A549 (cell line): Measurements from ENCODE around the gene SPOP. TPM values are rescaled to one million over a fixed set of nuclear protein-coding genes. Genes with fewer than 3 reads are reported as not detected.

Experiments used
- ATAC-seq, 2 experiments: fragments of 200-7000 bp in 1 of 2; fragments of >200 bp in 1 of 2; cut with Nextera tagmentation in 1 of 2; cut with Tn5 transposase in 1 of 2; 3 replicates each; pipeline versions ENCODE4 v1.8.0 to v1.9.1; 2018 to 2020; ENCODE audit warnings: mild to moderate bottlenecking in 1 of 2, moderate library complexity in 1 of 2
- CTCF ChIA-PET: fragments of 300-600 bp; sonication (Branson Sonifier 250); formaldehyde crosslinking; extraction: SDS; loops from one replicate; lab custom pipeline; 2021; ENCODE audit warnings: antibody characterized with exemption, inconsistent platforms; lab: Yijun Ruan, JAX
- POLR2A ChIA-PET: fragments of 350-600 bp; formaldehyde crosslinking; extraction: SDS; loops from one replicate; lab custom pipeline; 2021; ENCODE audit warnings: antibody characterized with exemption, inconsistent platforms; lab: Yijun Ruan, JAX
- DNase-seq, 2 experiments: peaks; one replicate each; pipeline versions ENCODE4 v3.0.0 to v3.0.0-alpha.2; 2011 to 2016; ENCODE audit warnings: low read depth in 1 of 2, low spot score in 1 of 2
- FAIRE-seq: peaks from 2 replicates; lab custom pipeline; 2011; peaks lifted over from hg19 to GRCh38; lab: Jason Lieb, UNC
- H3K27ac ChIP-seq, 2 experiments: fragments of >200 bp; sonication (Bioruptor Twin); formaldehyde crosslinking; 3 replicates each; pipeline ENCODE4 v1.5.1; 2016 to 2017
- H3K4me1 ChIP-seq: fragments of >200 bp; sonication (Bioruptor Twin); formaldehyde crosslinking; 3 replicates; pipeline ENCODE4 v1.6.1; 2016
- H3K4me2 ChIP-seq: fragments of >200 bp; sonication (Bioruptor Twin); formaldehyde crosslinking; 3 replicates; pipeline ENCODE4 v1.6.1; 2016
- H3K4me3 ChIP-seq: fragments of >200 bp; sonication (Bioruptor Twin); formaldehyde crosslinking; 3 replicates; pipeline ENCODE4 v1.5.1; 2016
- H3K9me3 ChIP-seq: fragments of >200 bp; sonication (Bioruptor Twin); formaldehyde crosslinking; 3 replicates; pipeline ENCODE4 v1.6.1; 2016
- CBX2 ChIP-seq: fragments of 200-600 bp; sonication (generic); IDR thresholded peaks from 2 replicates; pipeline ENCODE4 v1.6.1; 2016; ENCODE audit warnings: low read depth, mild to moderate bottlenecking, borderline replicate concordance
- CEBPB ChIP-seq, 2 experiments: fragments of >200 bp in 1 of 2; sonication (Bioruptor Twin) in 1 of 2; formaldehyde crosslinking in 1 of 2; IDR thresholded peaks; 2 replicates each; pipeline ENCODE4 v1.6.1; 2012 to 2016
- ESRRA ChIP-seq: fragments of 150-350 bp; IDR thresholded peaks from 2 replicates; pipeline ENCODE4 v1.6.1; 2014; ENCODE audit warnings: mild to moderate bottlenecking, low read length, borderline replicate concordance
- FOXS1 ChIP-seq: fragments of 250-450 bp; sonication (Bioruptor Pico); IDR thresholded peaks from 2 replicates; pipeline ENCODE4 v1.5.0; 2020; ENCODE audit warnings: mild to moderate bottlenecking, moderate library complexity
- HDAC2 ChIP-seq: fragments of 200-600 bp; sonication (generic); IDR thresholded peaks from 2 replicates; pipeline ENCODE4 v1.6.1; 2016
- HES2 ChIP-seq: fragments of >200 bp; sonication (Bioruptor Twin); formaldehyde crosslinking; IDR thresholded peaks from 2 replicates; pipeline ENCODE4 v1.6.1; 2016
- HEYL ChIP-seq: fragments of 250-450 bp; sonication (Bioruptor Pico); IDR thresholded peaks from 2 replicates; pipeline ENCODE4 v1.8.0; 2021; ENCODE audit warnings: mild to moderate bottlenecking, moderate library complexity
- HOXA7 ChIP-seq: fragments of 250-450 bp; sonication (Bioruptor Pico); IDR thresholded peaks from 2 replicates; pipeline ENCODE4 v1.5.0; 2020; ENCODE audit warnings: mild to moderate bottlenecking, moderate library complexity
- HOXB13 ChIP-seq: fragments of 250-450 bp; sonication (Bioruptor Pico); IDR thresholded peaks from 2 replicates; pipeline ENCODE4 v1.5.0; 2020; ENCODE audit warnings: low read depth, mild to moderate bottlenecking, moderate library complexity
- KDM1A ChIP-seq: fragments of 200-600 bp; sonication (generic); IDR thresholded peaks from 2 replicates; pipeline ENCODE4 v1.6.1; 2016; ENCODE audit warnings: low read depth, mild to moderate bottlenecking
- MAZ ChIP-seq: fragments of 150-350 bp; IDR thresholded peaks from 2 replicates; pipeline ENCODE4 v1.6.1; 2014; ENCODE audit warnings: antibody characterized with exemption, low read depth, low read length, borderline replicate concordance
- MYC ChIP-seq: IDR thresholded peaks from 2 replicates; pipeline ENCODE4 v1.6.1; 2012; ENCODE audit warnings: mild to moderate bottlenecking, inconsistent platforms, low read length, improper control_type of control experiment, borderline replicate concordance
- PHF8 ChIP-seq: fragments of 200-600 bp; sonication (generic); IDR thresholded peaks from 2 replicates; pipeline ENCODE4 v1.6.1; 2016; ENCODE audit warnings: low read depth, mild to moderate bottlenecking, antibody characterized with exemption, moderate library complexity, borderline replicate concordance
- POLR2AphosphoS2 ChIP-seq: conservative IDR thresholded peaks from 2 replicates; pipeline ENCODE4 v1.6.1; 2012; ENCODE audit warnings: low read length, improper control_type of control experiment, inconsistent platforms
- RAD21 ChIP-seq, 2 experiments: fragments of >200 bp in 1 of 2; sonication (Bioruptor Twin) in 1 of 2; formaldehyde crosslinking in 1 of 2; IDR thresholded peaks in 1 of 2; conservative IDR thresholded peaks in 1 of 2; 2 replicates in 1 of 2; 3 replicates in 1 of 2; pipeline ENCODE4 v1.6.1; 2012 to 2018; ENCODE audit warnings: inconsistent platforms in 1 of 2
- ZNF302 ChIP-seq: fragments of 250-450 bp; sonication (Bioruptor Pico); IDR thresholded peaks from 2 replicates; pipeline ENCODE4 v1.9.0; 2021; ENCODE audit warnings: inconsistent platforms, mild to moderate bottlenecking, moderate library complexity
- WGBS: methylation state at CpG from one replicate; pipeline ENCODE4 v1.1.6; 2017; ENCODE audit errors: missing lambda C conversion rate; 5-methylcytosine and 5-hydroxymethylcytosine counted together
- polyA plus RNA-seq, 4 experiments: library from polyadenylated mRNA; depleted of rRNA in 3 of 4; stranded (reverse); fragments of >200 nt; fragmentation: RNase III in 1 of 4; extraction: RNeasy Plus Mini Kit Qiagen cat#74134 plus additional on column Dnase treatment in 1 of 4; gene quantifications; 2 replicates in 3 of 4; 3 replicates in 1 of 4; pipeline ENCODE4 v1.2.3, GENCODE V29; 2011 to 2017
- TF ChIP-seq, protein P1 (sequence below): IDR thresholded peaks from 2 replicates; pipeline ENCODE4 v1.6.1; 2012
- TF ChIP-seq, protein P2 (sequence below): IDR thresholded peaks from 2 replicates; pipeline ENCODE4 v1.6.1; 2012
- TF ChIP-seq, protein P3 (sequence below): fragments of >200 bp; sonication (Bioruptor Twin); formaldehyde crosslinking; IDR thresholded peaks from 3 replicates; pipeline ENCODE4 v1.5.1; 2016

SPOP gene
- polyA plus RNA-seq, 2 of the 4 experiments (the other 2 are of a cell fraction), result 49.5 to 57.2 TPM

GRCh38 chr17:49602783-49603182 is 75.1 kb downstream of the SPOP start:
- FAIRE-seq (no peak), DNase-seq (no peak), ATAC-seq (no peak)
- TF ChIP-seq, protein P1, sequence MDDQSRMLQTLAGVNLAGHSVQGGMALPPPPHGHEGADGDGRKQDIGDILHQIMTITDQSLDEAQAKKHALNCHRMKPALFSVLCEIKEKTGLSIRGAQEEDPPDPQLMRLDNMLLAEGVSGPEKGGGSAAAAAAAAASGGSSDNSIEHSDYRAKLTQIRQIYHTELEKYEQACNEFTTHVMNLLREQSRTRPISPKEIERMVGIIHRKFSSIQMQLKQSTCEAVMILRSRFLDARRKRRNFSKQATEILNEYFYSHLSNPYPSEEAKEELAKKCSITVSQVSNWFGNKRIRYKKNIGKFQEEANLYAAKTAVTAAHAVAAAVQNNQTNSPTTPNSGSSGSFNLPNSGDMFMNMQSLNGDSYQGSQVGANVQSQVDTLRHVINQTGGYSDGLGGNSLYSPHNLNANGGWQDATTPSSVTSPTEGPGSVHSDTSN, result no peak
- TF ChIP-seq, protein P2, sequence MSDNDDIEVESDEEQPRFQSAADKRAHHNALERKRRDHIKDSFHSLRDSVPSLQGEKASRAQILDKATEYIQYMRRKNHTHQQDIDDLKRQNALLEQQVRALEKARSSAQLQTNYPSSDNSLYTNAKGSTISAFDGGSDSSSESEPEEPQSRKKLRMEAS, result no peak
- TF ChIP-seq PHF8 (no peak), FOXS1 (CRISPR knock-in tag) (no peak)
- H3K27ac ChIP-seq, result no peak overlapping the region
- H3K4me2 ChIP-seq, result no peak overlapping the region
- no peaks in the 10 kb centered on the region for H3K4me1 ChIP-seq
- CTCF ChIA-PET, result interaction anchor here (0.8 to 4.2 kb wide), 9 partner anchors 10 to 395 kb away, joined by 3 to 21 read pairs (median 6); partner anchors contain the start of gene NXPH3
- POLR2A ChIA-PET, result no interaction called here
- H3K9me3 ChIP-seq, result no peaks in the 10 kb centered on the region
- no peak overlapping the region for H3K4me3 ChIP-seq

DNA sequence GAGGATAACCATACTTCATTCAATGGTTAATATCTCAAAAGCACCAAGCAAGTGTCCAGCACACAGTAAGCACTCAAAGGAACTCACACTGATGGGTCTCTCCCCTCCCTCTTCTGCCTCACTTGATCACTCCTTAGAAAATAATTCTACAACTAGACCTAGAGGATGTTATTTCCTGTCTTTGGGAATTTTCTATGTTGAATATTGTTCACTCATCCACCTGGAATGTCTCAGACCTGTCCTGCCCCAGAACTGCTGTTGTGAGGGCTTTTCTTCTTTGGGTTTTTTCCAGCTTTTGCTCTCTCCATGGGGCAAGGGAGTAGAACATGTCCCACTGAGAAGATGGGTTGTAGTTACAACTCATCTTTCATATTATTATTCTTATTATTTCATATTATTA is 76.9 kb downstream of the SPOP start:
- POLR2A ChIA-PET, result no interaction called here

GRCh38 chr17:49598918-49599317 is 79.0 kb downstream of the SPOP start:
- ChIA-PET POLR2A (no interaction called here), CTCF (interaction anchor here (0.6 to 2.8 kb wide), 11 partner anchors 10 to 468 kb away, joined by 3 to 20 read pairs (median 4); partner anchors contain the start of gene NXPH3)
- no peaks in the 10 kb centered on the region for H3K9me3 ChIP-seq
- no peak overlapping the region for H3K4me3 ChIP-seq
- WGBS, result 89% methylated on average over 3 of the region's 3 CpGs
- DNase-seq, result no peak
- TF ChIP-seq MYC, result no peak
- no peak for FAIRE-seq
- H3K4me1 ChIP-seq, result no peaks in the 10 kb centered on the region
- ATAC-seq, result no peak
- no peak overlapping the region for H3K4me2 ChIP-seq
- H3K27ac ChIP-seq, result no peak overlapping the region

More for the DNA sequence above, 76.9 kb downstream of the SPOP start:
- ATAC-seq (no peak), DNase-seq (no peak), FAIRE-seq (no peak)
- Histone ChIP-seq H3K9me3 (no peaks in the 10 kb centered on the region), H3K4me1 (no peaks in the 10 kb centered on the region), H3K4me3 (no peak overlapping the region), H3K27ac (no peak overlapping the region), H3K4me2 (no peak overlapping the region)
- TF ChIP-seq MYC, result no peak
- TF ChIP-seq, protein P1, result no peak
- no peak for TF ChIP-seq CEBPB (IDR thresholded peaks at IDR 0.05)
- no peak for TF ChIP-seq MAZ
- TF ChIP-seq HDAC2, result no peak
- TF ChIP-seq HOXB13 (CRISPR knock-in tag), result no peak
- TF ChIP-seq KDM1A, result no peak
- no peak for TF ChIP-seq CBX2
- TF ChIP-seq ZNF302 (CRISPR knock-in tag), result no peak
- TF ChIP-seq, protein P3, sequence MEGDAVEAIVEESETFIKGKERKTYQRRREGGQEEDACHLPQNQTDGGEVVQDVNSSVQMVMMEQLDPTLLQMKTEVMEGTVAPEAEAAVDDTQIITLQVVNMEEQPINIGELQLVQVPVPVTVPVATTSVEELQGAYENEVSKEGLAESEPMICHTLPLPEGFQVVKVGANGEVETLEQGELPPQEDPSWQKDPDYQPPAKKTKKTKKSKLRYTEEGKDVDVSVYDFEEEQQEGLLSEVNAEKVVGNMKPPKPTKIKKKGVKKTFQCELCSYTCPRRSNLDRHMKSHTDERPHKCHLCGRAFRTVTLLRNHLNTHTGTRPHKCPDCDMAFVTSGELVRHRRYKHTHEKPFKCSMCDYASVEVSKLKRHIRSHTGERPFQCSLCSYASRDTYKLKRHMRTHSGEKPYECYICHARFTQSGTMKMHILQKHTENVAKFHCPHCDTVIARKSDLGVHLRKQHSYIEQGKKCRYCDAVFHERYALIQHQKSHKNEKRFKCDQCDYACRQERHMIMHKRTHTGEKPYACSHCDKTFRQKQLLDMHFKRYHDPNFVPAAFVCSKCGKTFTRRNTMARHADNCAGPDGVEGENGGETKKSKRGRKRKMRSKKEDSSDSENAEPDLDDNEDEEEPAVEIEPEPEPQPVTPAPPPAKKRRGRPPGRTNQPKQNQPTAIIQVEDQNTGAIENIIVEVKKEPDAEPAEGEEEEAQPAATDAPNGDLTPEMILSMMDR, result no peak
- TF ChIP-seq, protein P2, result no peak
- TF ChIP-seq HES2, result no peak
- TF ChIP-seq ESRRA, result no peak
- TF ChIP-seq POLR2AphosphoS2, result no peak
- no peak for TF ChIP-seq RAD21 (conservative IDR thresholded peaks at IDR 0.05 in 1 of 2, IDR thresholded peaks at IDR 0.05 in 1 of 2)
- no peak for TF ChIP-seq HEYL
- TF ChIP-seq HOXA7 (CRISPR knock-in tag), result no peak
- CTCF ChIA-PET, result interaction anchor here (0.6 to 4.2 kb wide), 7 partner anchors 12 to 251 kb away, joined by 3 to 21 read pairs (median 4); partner anchors contain the start of gene NXPH3
